H9 (cell line): ENCODE results near the gene EFCAB14. TPM values are rescaled to one million over a fixed set of nuclear protein-coding genes. Genes with fewer than 3 reads are reported as not detected.
A peak's percentile ranks its signal among the peaks of the same experiment; 100 is the strongest.

Experiments used
- DNase-seq: peaks from one replicate; pipeline ENCODE4 v3.0.0-alpha.2; 2017
- H2AFZ ChIP-seq: one replicate; pipeline ENCODE4 v1.6.1; 2013; ENCODE audit warnings: mild to moderate bottlenecking, low read length, control low read depth, moderate library complexity
- H2AK5ac ChIP-seq: 2 replicates; pipeline ENCODE4 v1.6.1; 2013; ENCODE audit warnings: low read length, control low read depth, mixed read lengths; ENCODE audit not compliant: insufficient read length
- H2BK120ac ChIP-seq: one replicate; pipeline ENCODE4 v1.6.1; 2013; ENCODE audit warnings: low read depth, mild to moderate bottlenecking, low read length, control low read depth, inconsistent platforms; ENCODE audit not compliant: poor library complexity, severe bottlenecking
- H2BK12ac ChIP-seq: 2 replicates; pipeline ENCODE4 v1.6.1; 2013; ENCODE audit warnings: low read length, control low read depth, mixed read lengths, low read depth; ENCODE audit not compliant: insufficient read length
- H2BK15ac ChIP-seq: 2 replicates; pipeline ENCODE4 v1.6.1; 2013; ENCODE audit warnings: low read depth, low read length, control low read depth
- H2BK20ac ChIP-seq: one replicate; pipeline ENCODE4 v1.6.1; 2013; ENCODE audit warnings: low read depth, mild to moderate bottlenecking, low read length, control low read depth, inconsistent platforms; ENCODE audit not compliant: poor library complexity, severe bottlenecking
- H2BK5ac ChIP-seq: 2 replicates; pipeline ENCODE4 v1.6.1; 2013; ENCODE audit warnings: low read length, control low read depth, mixed read lengths; ENCODE audit not compliant: insufficient read length
- H3K14ac ChIP-seq: 2 replicates; pipeline ENCODE4 v1.6.1; 2013; ENCODE audit warnings: low read length, control low read depth; ENCODE audit not compliant: insufficient read depth
- H3K18ac ChIP-seq: 2 replicates; pipeline ENCODE4 v1.6.1; 2013; ENCODE audit warnings: low read depth, mild to moderate bottlenecking, mixed read lengths, low read length, control low read depth; ENCODE audit not compliant: insufficient read length
- H3K23ac ChIP-seq: 2 replicates; pipeline ENCODE4 v1.6.1; 2013; ENCODE audit warnings: low read length, control low read depth, mixed read lengths, low read depth; ENCODE audit not compliant: insufficient read length
- H3K23me2 ChIP-seq: 2 replicates; pipeline ENCODE4 v1.6.1; 2013; ENCODE audit warnings: low read depth, mild to moderate bottlenecking, mixed read lengths, low read length, control low read depth; ENCODE audit not compliant: insufficient read length, poor library complexity, severe bottlenecking
- H3K27ac ChIP-seq: 2 replicates; pipeline ENCODE4 v1.5.1; 2013; ENCODE audit warnings: low read length, control low read depth, mixed read lengths, low read depth; ENCODE audit not compliant: insufficient read length
- H3K27me3 ChIP-seq: 2 replicates; pipeline ENCODE4 v1.6.1; 2013; ENCODE audit warnings: low read length, control low read depth, inconsistent platforms; ENCODE audit not compliant: insufficient read depth
- H3K4ac ChIP-seq: 2 replicates; pipeline ENCODE4 v1.6.1; 2013; ENCODE audit warnings: low read depth, mild to moderate bottlenecking, control low read depth, inconsistent platforms, low read length, moderate library complexity
- H3K4me1 ChIP-seq: 2 replicates; pipeline ENCODE4 v1.6.1; 2013; ENCODE audit warnings: low read length, control low read depth, inconsistent platforms; ENCODE audit not compliant: insufficient read depth
- H3K4me2 ChIP-seq: 2 replicates; pipeline ENCODE4 v1.6.1; 2013; ENCODE audit warnings: low read length, control low read depth, mixed read lengths; ENCODE audit not compliant: insufficient read length, insufficient read depth
- H3K56ac ChIP-seq: 2 replicates; pipeline ENCODE4 v1.6.1; 2013; ENCODE audit warnings: low read depth, mild to moderate bottlenecking, mixed read lengths, low read length, control low read depth; ENCODE audit not compliant: insufficient read length
- H3K79me1 ChIP-seq: 2 replicates; pipeline ENCODE4 v1.6.1; 2013; ENCODE audit warnings: low read depth, mild to moderate bottlenecking, moderate library complexity, low read length, control low read depth, inconsistent platforms; ENCODE audit not compliant: insufficient read depth, poor library complexity, severe bottlenecking
- H3K79me2 ChIP-seq: 2 replicates; pipeline ENCODE4 v1.6.1; 2013; ENCODE audit warnings: low read length, control low read depth, inconsistent platforms; ENCODE audit not compliant: insufficient read depth
- H3K9ac ChIP-seq: 2 replicates; pipeline ENCODE4 v1.6.1; 2013; ENCODE audit warnings: low read length, control low read depth, mixed read lengths; ENCODE audit not compliant: insufficient read length; ENCODE audit errors: extremely low read depth
- H3K9me3 ChIP-seq: one replicate; pipeline ENCODE4 v1.6.1; 2013; ENCODE audit warnings: low read depth, low read length, inconsistent platforms; ENCODE audit not compliant: control insufficient read depth
- H3T11ph ChIP-seq: one replicate; pipeline ENCODE4 v1.6.1; 2013; ENCODE audit warnings: mild to moderate bottlenecking, low read length, control low read depth, inconsistent platforms
- H4K20me1 ChIP-seq: one replicate; pipeline ENCODE4 v1.6.1; 2013; ENCODE audit not compliant: control insufficient read depth, insufficient read length, insufficient read depth
- H4K5ac ChIP-seq: 2 replicates; pipeline ENCODE4 v1.6.1; 2013; ENCODE audit warnings: low read depth, mild to moderate bottlenecking, mixed read lengths, low read length, control low read depth; ENCODE audit not compliant: insufficient read length
- H4K8ac ChIP-seq: replicated peaks from 2 replicates; pipeline ENCODE4 v1.6.1; 2013; ENCODE audit warnings: low read length, control low read depth, mixed read lengths, low read depth; ENCODE audit not compliant: insufficient read length
- H4K91ac ChIP-seq: 2 replicates; pipeline ENCODE4 v1.6.1; 2013; ENCODE audit warnings: low read depth, mild to moderate bottlenecking, moderate library complexity, mixed read lengths, low read length, control low read depth; ENCODE audit not compliant: insufficient read length
- H3K27ac Mint-ChIP-seq, 3 experiments: 2 replicates in 2 of 3; 3 replicates in 1 of 3; pipeline ENCODE4 v1.8.0; 2020 to 2021; ENCODE audit warnings: mixed read lengths in 3 of 3, mild to moderate bottlenecking in 1 of 3, moderate library complexity in 1 of 3
- H3K27me3 Mint-ChIP-seq: 2 replicates; pipeline ENCODE4 v1.8.0; 2021; ENCODE audit warnings: low read depth, mild to moderate bottlenecking, moderate library complexity, mixed read lengths
- H3K36me3 Mint-ChIP-seq, 3 experiments: 2 replicates in 2 of 3; 3 replicates in 1 of 3; pipeline ENCODE4 v1.8.0; 2020 to 2021; ENCODE audit warnings: low read depth in 3 of 3, mixed read lengths in 3 of 3; ENCODE audit not compliant: insufficient read depth in 1 of 3
- H3K4me1 Mint-ChIP-seq, 2 experiments: 2 replicates each; pipeline ENCODE4 v1.8.0; 2020; ENCODE audit warnings: mixed read lengths in 2 of 2
- H3K4me3 Mint-ChIP-seq, 2 experiments: 2 replicates in 1 of 2; 3 replicates in 1 of 2; pipeline ENCODE4 v1.8.0; 2020 to 2021; ENCODE audit warnings: mild to moderate bottlenecking in 2 of 2, mixed read lengths in 2 of 2, moderate library complexity in 1 of 2
- H3K9me3 Mint-ChIP-seq, 2 experiments: 2 replicates in 1 of 2; 3 replicates in 1 of 2; pipeline ENCODE4 v1.8.0; 2020; ENCODE audit warnings: mild to moderate bottlenecking in 2 of 2, mixed read lengths in 2 of 2, moderate library complexity in 1 of 2
- WGBS: extraction: QIAGEN DNeasy Blood & Tissue Kit; methylation state at CpG from one replicate; pipeline ENCODE4 v1.1.7; 2013; ENCODE audit warnings: missing lambda C conversion rate, low lambda C conversion rate, mixed read lengths; ENCODE audit not compliant: insufficient read length; ENCODE audit errors: extremely low coverage; 5-methylcytosine and 5-hydroxymethylcytosine counted together
- total RNA-seq: library from RNA; stranded (reverse); gene quantifications from 2 replicates; pipeline ENCODE4 v1.2.1, GENCODE V29; 2021
- TF ChIP-seq, protein P1 (sequence below): fragments of 200-600 bp; sonication (generic); conservative IDR thresholded peaks from 3 replicates; pipeline ENCODE4 v1.8.0; 2021; ENCODE audit warnings: antibody characterized with exemption, mild to moderate bottlenecking

The EFCAB14 gene
- total RNA-seq, 1 experiment from 2014 or later: 42.2 TPM

DNA sequence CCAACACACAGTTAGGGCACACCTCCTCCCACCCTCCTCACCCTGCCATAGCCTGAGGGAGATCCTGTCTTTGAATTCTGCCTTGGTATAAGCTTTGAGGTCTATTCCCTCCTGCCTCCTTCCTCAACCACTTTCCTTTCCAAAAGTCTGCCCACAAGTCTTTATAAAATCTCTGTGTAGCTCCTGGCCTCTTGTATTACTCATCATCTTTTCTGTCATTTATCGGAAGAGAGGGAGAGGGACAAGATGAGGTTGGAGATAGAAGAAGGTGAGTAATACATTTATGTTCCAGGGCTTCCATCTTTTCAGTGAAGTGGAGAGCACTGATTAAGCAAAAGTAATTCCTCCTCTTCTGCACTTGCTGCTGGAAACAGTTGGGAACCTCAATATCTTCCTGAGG is 30.5 kb upstream of the EFCAB14 start:
- Histone ChIP-seq H4K91ac (no peak overlapping the region), H2BK120ac (no peak overlapping the region), H2BK12ac (no peak overlapping the region), H3K79me1 (no peaks in the 10 kb centered on the region), H3K27me3 (no peaks in the 10 kb centered on the region), H4K8ac (no peak overlapping the region), H4K5ac (no peak overlapping the region), H2AK5ac (no peak overlapping the region), H3K23ac (no peak overlapping the region), H3K4me2 (no peak overlapping the region), H2BK5ac (no peak overlapping the region), H2AFZ (no peak overlapping the region), H2BK15ac (no peak overlapping the region), H3K27ac (no peak overlapping the region), H3K9me3 (no peaks in the 10 kb centered on the region), H3K79me2 (no peaks in the 10 kb centered on the region), H3K23me2 (no peaks in the 10 kb centered on the region), H4K20me1 (no peaks in the 10 kb centered on the region), H3K9ac (no peak overlapping the region), H3T11ph (no peak overlapping the region), H3K4me1 (no peaks in the 10 kb centered on the region), H3K14ac (no peak overlapping the region; the same call in 1 of the 2 replicates), H3K4ac (no peak overlapping the region), H3K18ac (no peak overlapping the region), H3K56ac (no peak overlapping the region), H2BK20ac (no peak overlapping the region)
- Mint-ChIP-seq H3K9me3 (0 out of 5 replicates have a peak, but pooled peaks cover 0 to 2% of the 10 kb centered on the region in 2 experiments), H3K4me3 (no peak overlapping the region), H3K27me3 (peaks cover 15% of the 10 kb centered on the region), H3K4me1 (peaks cover 0 to 4% of the 10 kb centered on the region in 2 experiments; a peak in 1 of 4 replicates), H3K27ac (peak overlapping the region in 1 of 3 experiments; percentile 3; a peak in 1 of 7 replicates), H3K36me3 (no peaks in the 10 kb centered on the region)
- no peak for DNase-seq
- TF ChIP-seq, protein P1, sequence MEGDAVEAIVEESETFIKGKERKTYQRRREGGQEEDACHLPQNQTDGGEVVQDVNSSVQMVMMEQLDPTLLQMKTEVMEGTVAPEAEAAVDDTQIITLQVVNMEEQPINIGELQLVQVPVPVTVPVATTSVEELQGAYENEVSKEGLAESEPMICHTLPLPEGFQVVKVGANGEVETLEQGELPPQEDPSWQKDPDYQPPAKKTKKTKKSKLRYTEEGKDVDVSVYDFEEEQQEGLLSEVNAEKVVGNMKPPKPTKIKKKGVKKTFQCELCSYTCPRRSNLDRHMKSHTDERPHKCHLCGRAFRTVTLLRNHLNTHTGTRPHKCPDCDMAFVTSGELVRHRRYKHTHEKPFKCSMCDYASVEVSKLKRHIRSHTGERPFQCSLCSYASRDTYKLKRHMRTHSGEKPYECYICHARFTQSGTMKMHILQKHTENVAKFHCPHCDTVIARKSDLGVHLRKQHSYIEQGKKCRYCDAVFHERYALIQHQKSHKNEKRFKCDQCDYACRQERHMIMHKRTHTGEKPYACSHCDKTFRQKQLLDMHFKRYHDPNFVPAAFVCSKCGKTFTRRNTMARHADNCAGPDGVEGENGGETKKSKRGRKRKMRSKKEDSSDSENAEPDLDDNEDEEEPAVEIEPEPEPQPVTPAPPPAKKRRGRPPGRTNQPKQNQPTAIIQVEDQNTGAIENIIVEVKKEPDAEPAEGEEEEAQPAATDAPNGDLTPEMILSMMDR: no peak
- no CpG with 5 or more reads among the region's 1 CpG for WGBS
